Measurements from ENCODE around the gene CALY.

Gene CALY

DNA sequence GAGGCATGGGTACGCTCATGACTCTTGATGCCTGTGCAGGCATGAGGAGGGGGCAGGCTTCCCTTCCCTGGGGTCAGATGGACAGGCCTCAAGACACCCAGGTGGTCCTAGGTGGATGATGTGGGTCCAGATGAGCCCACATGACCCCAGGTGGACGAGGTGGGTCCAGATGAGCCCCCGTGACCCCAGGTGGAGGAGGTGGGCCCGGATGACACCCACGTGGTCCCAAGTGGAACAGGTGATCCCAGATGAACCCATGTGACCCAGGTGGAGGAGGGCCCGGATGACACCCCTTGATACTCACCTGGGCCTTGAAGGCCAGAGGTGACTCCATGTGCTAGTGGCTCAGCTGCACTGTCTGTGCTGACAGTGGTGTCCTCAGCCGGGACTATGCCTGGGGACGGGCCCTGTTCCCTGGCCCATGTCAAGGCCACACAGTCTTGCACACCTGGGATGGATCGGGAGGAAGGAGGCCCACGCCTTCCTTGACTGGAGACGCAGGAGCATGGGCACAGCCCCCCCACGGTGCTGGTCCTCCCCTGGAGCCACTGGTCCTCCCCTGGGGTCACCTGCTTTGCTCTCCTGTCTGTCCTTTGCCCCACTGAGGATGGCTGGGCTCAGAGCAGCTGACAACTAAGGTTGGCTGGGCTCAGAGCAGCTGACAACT is 13.7 kb upstream of the CALY start:
- H3K9me3 Mint-ChIP-seq, result no peaks in the 10 kb centered on the region
- H3K4me1 Mint-ChIP-seq (ENCODE audit: low read depth), result no peaks in the 10 kb centered on the region
- no peaks in the 10 kb centered on the region for H3K36me3 Mint-ChIP-seq (ENCODE audit: low read depth)
- H3K27ac Mint-ChIP-seq, result no peak overlapping the region
- DNase-seq (ENCODE audit: low spot score), result no peak
- no peak overlapping the region for H3K4me3 Mint-ChIP-seq
- no peaks in the 10 kb centered on the region for H3K27me3 Mint-ChIP-seq (ENCODE audit: low read depth)

DNA sequence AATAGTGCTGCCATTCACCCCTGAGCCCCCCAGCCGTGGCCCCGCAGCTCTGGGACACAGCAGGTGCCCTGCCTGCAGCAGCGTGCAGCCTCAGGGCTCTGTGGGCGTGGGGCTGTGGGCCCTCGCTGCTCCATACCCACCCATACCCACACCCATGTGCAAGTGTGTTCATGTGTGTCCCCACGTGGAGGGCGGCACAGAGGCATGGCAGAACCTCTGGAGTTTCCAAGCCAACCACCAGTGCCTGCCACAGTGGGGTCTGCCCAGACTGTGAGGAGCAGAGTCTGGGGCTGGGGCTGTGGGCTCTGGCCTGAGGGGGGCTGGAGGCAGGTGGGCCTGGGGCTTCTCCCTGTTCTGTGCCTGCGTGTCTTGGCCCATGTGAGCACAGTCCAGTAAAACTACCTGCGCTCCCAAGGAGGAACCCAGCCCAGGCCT is 12.9 kb upstream of the CALY start:
- Mint-ChIP-seq H3K27me3 (ENCODE audit: low read depth) (peaks cover 3% of the 10 kb centered on the region), H3K4me1 (ENCODE audit: low read depth) (no peaks in the 10 kb centered on the region), H3K9me3 (no peaks in the 10 kb centered on the region), H3K4me3 (no peak overlapping the region), H3K36me3 (ENCODE audit: low read depth) (no peaks in the 10 kb centered on the region), H3K27ac (no peak overlapping the region)
- DNase-seq (ENCODE audit: low spot score), result no peak

DNA sequence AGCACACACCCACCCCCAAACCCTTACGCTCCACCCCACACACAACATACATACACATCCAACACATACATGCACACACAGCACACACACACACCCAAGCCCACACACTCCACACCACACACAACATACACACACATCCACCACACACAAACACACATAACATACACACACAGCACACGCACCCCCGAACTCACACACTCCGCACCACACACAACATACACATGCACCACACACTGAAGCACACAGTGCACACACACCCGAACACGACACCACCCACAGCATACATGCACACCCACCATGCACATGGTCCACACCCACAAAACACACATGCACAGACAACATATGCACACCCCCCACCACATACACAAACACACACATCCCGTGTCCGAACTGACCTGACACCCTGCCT is 12.5 kb upstream of the CALY start:
- H3K27me3 Mint-ChIP-seq (ENCODE audit: low read depth), result peaks cover 3% of the 10 kb centered on the region
- H3K9me3 Mint-ChIP-seq, result no peaks in the 10 kb centered on the region
- H3K36me3 Mint-ChIP-seq (ENCODE audit: low read depth), result no peaks in the 10 kb centered on the region
- no peak overlapping the region for H3K4me3 Mint-ChIP-seq
- DNase-seq (ENCODE audit: low spot score), result no peak
- no peak overlapping the region for H3K27ac Mint-ChIP-seq
- no peaks in the 10 kb centered on the region for H3K4me1 Mint-ChIP-seq (ENCODE audit: low read depth)

- Mint-ChIP-seq H3K4me3 (no peak overlapping the region), H3K36me3 (ENCODE audit: low read depth) (no peaks in the 10 kb centered on the region), H3K9me3 (no peaks in the 10 kb centered on the region), H3K27me3 (ENCODE audit: low read depth) (peaks cover 3% of the 10 kb centered on the region), H3K27ac (no peak overlapping the region), H3K4me1 (ENCODE audit: low read depth) (peaks cover 3% of the 10 kb centered on the region)
- DNase-seq (ENCODE audit: low spot score), result no peak
Measured at GRCh38 chr10:133347710-133348517, 11.2 kb upstream of the CALY start.

- peaks cover 9% of the 10 kb centered on the region for H3K27me3 Mint-ChIP-seq (ENCODE audit: low read depth)
- no peak overlapping the region for H3K27ac Mint-ChIP-seq
- peaks cover 3% of the 10 kb centered on the region for H3K4me1 Mint-ChIP-seq (ENCODE audit: low read depth)
- no peaks in the 10 kb centered on the region for H3K9me3 Mint-ChIP-seq
- H3K4me3 Mint-ChIP-seq, result no peak overlapping the region
- no peak for DNase-seq (ENCODE audit: low spot score)
- H3K36me3 Mint-ChIP-seq (ENCODE audit: low read depth), result no peaks in the 10 kb centered on the region
Measured at GRCh38 chr10:133346413-133346812, 9.7 kb upstream of the CALY start.

GRCh38 chr10:133344236-133344635 is 7.5 kb upstream of the CALY start:
- Mint-ChIP-seq H3K27me3 (ENCODE audit: low read depth) (peaks cover 9% of the 10 kb centered on the region), H3K4me1 (ENCODE audit: low read depth) (peaks cover 3% of the 10 kb centered on the region), H3K36me3 (ENCODE audit: low read depth) (no peaks in the 10 kb centered on the region), H3K4me3 (no peak overlapping the region), H3K27ac (no peak overlapping the region), H3K9me3 (no peaks in the 10 kb centered on the region)
- DNase-seq (ENCODE audit: low spot score), result no peak

DNA sequence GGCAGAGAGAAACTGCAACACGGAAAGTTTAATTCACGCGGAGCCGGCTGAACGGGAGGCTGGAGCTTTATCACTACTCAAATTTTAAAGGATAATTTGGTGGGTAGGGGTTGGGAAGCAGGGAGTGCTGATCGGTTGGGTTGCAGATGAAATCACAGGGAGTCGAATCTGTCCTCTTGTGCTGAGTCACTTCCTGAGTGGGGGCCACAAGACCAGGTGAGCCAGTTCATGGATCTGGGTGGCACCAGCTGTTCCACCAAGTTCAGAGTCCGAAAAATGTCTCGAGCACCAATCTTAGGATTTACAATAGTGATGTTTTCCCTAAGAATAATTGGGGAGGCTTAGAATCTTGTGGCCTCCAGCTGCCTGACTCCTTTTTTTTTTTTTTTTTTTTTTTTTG is 6.9 kb upstream of the CALY start:
- no peaks in the 10 kb centered on the region for H3K36me3 Mint-ChIP-seq (ENCODE audit: low read depth)
- no peak for DNase-seq (ENCODE audit: low spot score)
- no peak overlapping the region for H3K27ac Mint-ChIP-seq
- H3K27me3 Mint-ChIP-seq (ENCODE audit: low read depth), result peaks cover 9% of the 10 kb centered on the region
- H3K9me3 Mint-ChIP-seq, result no peaks in the 10 kb centered on the region
- peaks cover 3% of the 10 kb centered on the region for H3K4me1 Mint-ChIP-seq (ENCODE audit: low read depth)
- no peak overlapping the region for H3K4me3 Mint-ChIP-seq

DNA sequence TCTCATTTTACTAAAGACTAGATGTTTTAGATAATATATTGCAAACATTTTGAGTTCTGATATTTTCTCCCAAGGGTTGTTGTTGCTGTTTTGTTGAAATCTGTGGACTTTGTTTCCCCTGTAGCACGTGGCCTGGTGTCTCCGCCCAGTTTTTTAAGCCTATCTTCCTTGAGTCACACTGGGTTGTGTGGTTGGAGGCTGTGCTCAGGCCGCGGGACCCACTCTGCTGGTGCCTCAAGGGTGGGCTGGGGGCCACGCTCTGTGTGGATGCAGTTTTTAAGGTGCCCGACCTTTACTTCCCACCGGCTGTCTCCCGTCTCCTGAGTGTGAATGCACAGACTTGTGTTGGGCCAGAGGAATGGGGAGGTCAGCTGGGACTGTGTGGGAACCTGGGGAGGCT is 6.2 kb upstream of the CALY start:
- Mint-ChIP-seq H3K27ac (no peak overlapping the region), H3K4me3 (no peak overlapping the region), H3K36me3 (ENCODE audit: low read depth) (no peaks in the 10 kb centered on the region), H3K4me1 (ENCODE audit: low read depth) (peaks cover 3% of the 10 kb centered on the region), H3K9me3 (no peaks in the 10 kb centered on the region), H3K27me3 (ENCODE audit: low read depth) (peaks cover 9% of the 10 kb centered on the region)
- DNase-seq (ENCODE audit: low spot score), result no peak

- Mint-ChIP-seq H3K36me3 (ENCODE audit: low read depth) (no peaks in the 10 kb centered on the region), H3K4me1 (ENCODE audit: low read depth) (peaks cover 3% of the 10 kb centered on the region), H3K4me3 (no peak overlapping the region), H3K27ac (no peak overlapping the region), H3K27me3 (ENCODE audit: low read depth) (peaks cover 9% of the 10 kb centered on the region), H3K9me3 (no peaks in the 10 kb centered on the region)
- DNase-seq (ENCODE audit: low spot score), result no peak
Measured at GRCh38 chr10:133341983-133342382, 5.3 kb upstream of the CALY start.

DNA sequence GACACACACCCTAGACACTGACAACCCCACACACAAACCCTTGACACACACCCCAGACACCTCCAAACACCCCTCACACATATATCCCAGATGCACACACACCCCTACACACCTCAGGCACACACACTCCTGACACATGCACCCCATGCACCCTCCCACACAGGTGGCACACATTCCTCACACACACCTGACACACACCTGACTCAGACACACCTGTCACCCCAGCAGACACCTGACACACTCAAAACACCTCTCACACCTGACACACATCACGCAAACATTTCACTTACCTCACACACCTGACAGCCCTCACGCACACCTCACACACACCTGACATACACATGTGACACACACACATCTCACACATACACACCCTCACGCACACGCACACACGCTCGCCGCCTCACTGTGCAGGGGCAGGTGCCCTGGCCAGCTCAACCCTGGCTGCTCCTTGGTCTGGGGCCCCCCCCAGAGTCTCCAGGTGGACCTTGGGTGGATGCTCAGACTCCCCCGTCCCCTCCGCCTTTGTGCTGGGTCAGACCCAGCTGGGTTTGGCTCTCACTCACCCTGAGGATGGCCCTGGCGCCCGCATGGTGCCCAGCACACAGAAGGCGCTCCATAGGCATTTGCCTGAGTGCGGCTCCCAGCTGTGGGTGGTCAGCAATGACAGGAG is 3.1 kb upstream of the CALY start:
- Mint-ChIP-seq H3K9me3 (no peaks in the 10 kb centered on the region), H3K27me3 (ENCODE audit: low read depth) (peaks cover 9% of the 10 kb centered on the region), H3K4me1 (ENCODE audit: low read depth) (peaks cover 5% of the 10 kb centered on the region), H3K27ac (no peak overlapping the region), H3K4me3 (no peak overlapping the region), H3K36me3 (ENCODE audit: low read depth) (no peaks in the 10 kb centered on the region)
- DNase-seq (ENCODE audit: low spot score), result no peak

DNA sequence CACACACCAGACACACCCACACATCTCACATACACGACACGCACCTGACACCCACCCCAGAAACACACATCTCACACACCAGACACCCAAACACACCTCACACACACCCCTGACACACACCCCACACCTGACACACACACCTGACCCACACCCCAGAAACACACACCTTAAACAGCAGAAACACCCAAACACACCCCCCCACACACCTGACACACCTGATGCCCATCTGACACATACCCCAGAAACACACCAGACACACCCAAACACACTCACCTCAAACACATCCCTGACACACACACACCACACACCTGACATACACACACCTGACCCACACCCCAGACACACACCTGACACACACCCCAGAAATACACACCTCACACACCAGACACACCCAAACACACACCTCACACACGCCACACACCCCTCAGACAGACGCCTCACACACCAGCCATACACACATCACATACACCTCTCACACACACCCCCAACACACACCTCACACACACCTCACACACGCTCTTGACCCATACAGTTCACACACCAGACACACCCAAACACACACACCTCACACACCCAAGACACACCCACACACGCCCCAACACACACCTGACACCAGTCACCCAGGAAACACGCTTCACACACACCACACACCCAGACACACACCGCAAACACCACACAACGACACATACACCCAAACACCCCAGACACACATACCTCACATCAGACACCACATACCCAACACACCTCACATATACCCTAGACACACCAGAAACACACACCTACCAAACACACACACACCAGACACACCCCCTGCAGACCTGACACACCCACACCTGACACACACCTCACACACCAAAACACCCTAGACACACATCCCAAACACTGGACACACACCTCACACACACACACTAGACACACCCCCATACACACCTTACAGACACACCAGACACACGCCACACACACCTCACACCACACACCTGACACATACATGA is 1.7 kb upstream of the CALY start:
- Mint-ChIP-seq H3K9me3 (no peaks in the 10 kb centered on the region), H3K4me3 (no peak overlapping the region), H3K4me1 (ENCODE audit: low read depth) (peaks cover 9% of the 10 kb centered on the region), H3K27ac (no peak overlapping the region), H3K27me3 (ENCODE audit: low read depth) (peaks cover 15% of the 10 kb centered on the region), H3K36me3 (ENCODE audit: low read depth) (no peaks in the 10 kb centered on the region)
- DNase-seq (ENCODE audit: low spot score), result no peak

- peaks cover 6% of the 10 kb centered on the region for H3K4me1 Mint-ChIP-seq (ENCODE audit: low read depth)
- no peaks in the 10 kb centered on the region for H3K9me3 Mint-ChIP-seq
- peaks cover 24% of the 10 kb centered on the region for H3K27me3 Mint-ChIP-seq (ENCODE audit: low read depth)
- no peaks in the 10 kb centered on the region for H3K36me3 Mint-ChIP-seq (ENCODE audit: low read depth)
- no peak for DNase-seq (ENCODE audit: low spot score)
- H3K27ac Mint-ChIP-seq, result no peak overlapping the region
- no peak overlapping the region for H3K4me3 Mint-ChIP-seq
Measured at GRCh38 chr10:133337370-133337725, 652 bp upstream of the CALY start.

DNA sequence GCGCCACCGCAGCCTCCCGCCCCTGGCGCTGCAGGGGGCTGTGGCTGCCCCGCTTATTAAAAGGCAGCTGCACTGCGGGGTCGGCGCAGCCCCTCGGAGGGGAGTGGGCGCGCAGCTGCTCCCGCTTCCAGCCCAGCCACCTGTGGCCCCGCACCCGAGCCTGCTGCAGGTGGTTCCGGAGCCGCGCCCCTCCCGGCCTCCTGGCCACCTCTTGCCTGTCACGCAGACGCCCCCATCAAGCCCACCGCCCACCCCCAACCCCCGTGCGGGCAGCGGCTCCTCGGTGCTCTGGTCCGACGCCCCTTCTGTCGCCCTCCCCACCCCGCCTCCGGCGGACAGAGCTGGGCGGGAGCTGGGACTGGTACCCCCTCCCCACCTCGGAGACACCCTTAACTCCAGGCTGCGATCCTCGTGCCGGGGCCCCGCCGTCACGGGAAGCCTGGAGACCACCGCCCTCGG is 549 bp downstream of the CALY start:
- H3K4me1 Mint-ChIP-seq (ENCODE audit: low read depth), result peaks cover 6% of the 10 kb centered on the region
- no peaks in the 10 kb centered on the region for H3K9me3 Mint-ChIP-seq
- peaks cover 30% of the 10 kb centered on the region for H3K27me3 Mint-ChIP-seq (ENCODE audit: low read depth)
- no peaks in the 10 kb centered on the region for H3K36me3 Mint-ChIP-seq (ENCODE audit: low read depth)
- DNase-seq (ENCODE audit: low spot score), result no peak
- H3K27ac Mint-ChIP-seq, result no peak overlapping the region
- H3K4me3 Mint-ChIP-seq, result no peak overlapping the region
